ENCODE measurements around the gene ZDHHC13.
"Not testable (repeated sequence)": the region's sequence is repeated elsewhere in the genome, so short reads cannot be mapped to it uniquely, and the experiment has no call there.

ZDHHC13 gene

GRCh38 chr11:19100885-19101284 lies 16.1 kb upstream of the ZDHHC13 start:
- DNase-seq (ENCODE audit: low read depth in 2 of 2, low spot score in 1 of 2), result no peak

- DNase-seq (ENCODE audit: low read depth in 2 of 2, low spot score in 1 of 2), result no peak
These were observed 15.0 kb upstream of the ZDHHC13 start for GRCh38 chr11:19101796-19102520.

GRCh38 chr11:19102521-19102900 lies 14.5 kb upstream of the ZDHHC13 start:
- no peak for DNase-seq (ENCODE audit: low read depth in 2 of 2, low spot score in 1 of 2)

GRCh38 chr11:19105011-19105410 lies 12.0 kb upstream of the ZDHHC13 start:
- no peak for DNase-seq (ENCODE audit: low read depth in 2 of 2, low spot score in 1 of 2)

GRCh38 chr11:19107125-19107524 lies 9.8 kb upstream of the ZDHHC13 start:
- no peak for DNase-seq (ENCODE audit: low read depth in 2 of 2, low spot score in 1 of 2)

GRCh38 chr11:19110295-19110694 lies 6.7 kb upstream of the ZDHHC13 start:
- no peak for DNase-seq (ENCODE audit: low read depth in 2 of 2, low spot score in 1 of 2)

GRCh38 chr11:19111809-19112208 lies 5.2 kb upstream of the ZDHHC13 start:
- DNase-seq (ENCODE audit: low read depth in 2 of 2, low spot score in 1 of 2), result no peak

- DNase-seq (ENCODE audit: low read depth in 2 of 2, low spot score in 1 of 2), result no peak
These were observed 545 bp upstream of the ZDHHC13 start for GRCh38 chr11:19116276-19116970.

GRCh38 chr11:19117760-19118097 lies 761 bp downstream of the ZDHHC13 start:
- DNase-seq (ENCODE audit: low read depth in 2 of 2, low spot score in 1 of 2), result no peak

GRCh38 chr11:19121646-19122045 lies 4.7 kb downstream of the ZDHHC13 start:
- DNase-seq (ENCODE audit: low read depth in 2 of 2, low spot score in 1 of 2), result no peak

GRCh38 chr11:19122960-19123615 lies 6.1 kb downstream of the ZDHHC13 start:
- DNase-seq (ENCODE audit: low read depth in 2 of 2, low spot score in 1 of 2), result no peak

GRCh38 chr11:19126562-19127325 lies 9.8 kb downstream of the ZDHHC13 start:
- DNase-seq (ENCODE audit: low read depth in 2 of 2, low spot score in 1 of 2), result not testable (repeated sequence)

- no peak for DNase-seq (ENCODE audit: low read depth in 2 of 2, low spot score in 1 of 2)
These were observed 17.0 kb downstream of the ZDHHC13 start for GRCh38 chr11:19134004-19134403.

- not testable (repeated sequence) for DNase-seq (ENCODE audit: low read depth in 2 of 2, low spot score in 1 of 2)
These were observed 19.9 kb downstream of the ZDHHC13 start for GRCh38 chr11:19136884-19137283.

GRCh38 chr11:19145319-19145718 lies 28.4 kb downstream of the ZDHHC13 start:
- DNase-seq (ENCODE audit: low read depth in 2 of 2, low spot score in 1 of 2), result no peak

- DNase-seq (ENCODE audit: low read depth in 2 of 2, low spot score in 1 of 2), result no peak
These were observed 39.9 kb downstream of the ZDHHC13 start for GRCh38 chr11:19156892-19157291.

- DNase-seq (ENCODE audit: low read depth in 2 of 2, low spot score in 1 of 2), result no peak
These were observed 43.9 kb downstream of the ZDHHC13 start for GRCh38 chr11:19160847-19161246.

GRCh38 chr11:19161651-19162050 lies 44.7 kb downstream of the ZDHHC13 start:
- DNase-seq (ENCODE audit: low read depth in 2 of 2, low spot score in 1 of 2), result no peak

- no peak for DNase-seq (ENCODE audit: low read depth in 2 of 2, low spot score in 1 of 2)
These were observed 46.1 kb downstream of the ZDHHC13 start for GRCh38 chr11:19162951-19163505.

GRCh38 chr11:19163617-19164016 lies 46.6 kb downstream of the ZDHHC13 start:
- DNase-seq (ENCODE audit: low read depth in 2 of 2, low spot score in 1 of 2), result no peak

- DNase-seq (ENCODE audit: low read depth in 2 of 2, low spot score in 1 of 2), result no peak
These were observed 47.4 kb downstream of the ZDHHC13 start for GRCh38 chr11:19164230-19164855.

Measured in stimulated activated CD8-positive, alpha-beta memory T cell treated with anti-CD3 and anti-CD28 coated beads, Interleukin-4, amount 100 ng/mL, for 4 hours (primary cell).